ENCODE measurements around the gene PTPN20. TPM values are rescaled to one million over a fixed set of nuclear protein-coding genes. Genes with fewer than 3 reads are reported as not detected.
"Not testable (repeated sequence)": the region's sequence is repeated elsewhere in the genome, so short reads cannot be mapped to it uniquely, and the experiment has no call there.

Gene PTPN20
- total and polyA plus RNA-seq, 2 of the 4 experiments (the other 2 are of a cell fraction): 0.14 TPM; not detected in 1

DNA sequence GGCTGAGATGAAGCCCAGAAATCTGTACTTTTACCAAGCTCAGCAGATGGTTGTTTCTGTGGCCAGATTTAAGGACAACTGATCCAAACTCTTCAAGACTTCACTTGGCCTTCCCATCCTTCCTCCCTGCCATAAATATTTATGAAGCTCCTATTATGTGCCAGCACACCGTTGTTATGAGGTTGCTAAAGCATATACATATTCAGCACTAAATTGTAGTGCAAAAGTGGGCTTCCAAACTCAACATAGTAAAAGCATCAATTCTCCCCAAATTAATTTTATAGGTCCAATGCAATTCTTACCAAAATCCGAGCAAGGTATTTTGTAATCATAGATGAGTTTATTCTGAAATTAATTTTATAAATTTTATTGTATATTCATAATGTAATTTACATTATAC, 10.0 kb upstream of the PTPN20 start:
- H3K18ac ChIP-seq (ENCODE audit: low read depth, low read length); H4K8ac ChIP-seq (ENCODE audit: low read depth in 2 of 2, low read length in 2 of 2); H2AK5ac ChIP-seq (ENCODE audit: low read depth, low read length); H4K5ac ChIP-seq (ENCODE audit: low read depth, low read length); H3K14ac ChIP-seq (replicated peaks; ENCODE audit: low read depth, low read length); H3K23ac ChIP-seq (ENCODE audit: low read depth, low read length); POLR2A ChIA-PET (ENCODE audit: unreplicated experiment); H2BK15ac ChIP-seq (ENCODE audit: low read depth, low read length); H2AFZ ChIP-seq (replicated peaks; ENCODE audit: low read length, poor library complexity); intact Hi-C loops (cut with micrococcal nuclease); H2BK5ac ChIP-seq (ENCODE audit: low read depth, low read length, poor library complexity, severe bottlenecking); H3K36me3 ChIP-seq (ENCODE audit: control insufficient read depth, insufficient read depth, low read length); H3K27ac ChIP-seq (ENCODE audit: insufficient read depth, low read length); in situ Hi-C loops (cut with MboI; ENCODE audit: low sequenced_read_pairs); H3K56ac ChIP-seq (ENCODE audit: extremely low read depth, insufficient read depth, low read length); H3K4ac ChIP-seq (ENCODE audit: low read depth, low read length); H2AK9ac ChIP-seq (replicated peaks; ENCODE audit: low read depth, low read length, poor library complexity); CTCF ChIA-PET; H2BK20ac ChIP-seq (ENCODE audit: low read depth, low read length); H4K20me1 ChIP-seq (ENCODE audit: insufficient read depth, low read length); DNase-seq; H4K91ac ChIP-seq (ENCODE audit: insufficient read depth, low read depth, low read length); BruUV-seq (replicated peaks); H2BK120ac ChIP-seq (ENCODE audit: low read depth, low read length); H3K9me1 ChIP-seq (ENCODE audit: insufficient read depth, low read length); H3K79me1 ChIP-seq (ENCODE audit: low read depth in 1 of 2, low read length in 2 of 2); H3K4me2 ChIP-seq (ENCODE audit: low read depth, low read length); dilution Hi-C loops (cut with HindIII; ENCODE audit: low sequenced_read_pairs, unreplicated experiment); H3K4me3 ChIP-seq (ENCODE audit: insufficient read depth, low read depth, low read length); H3K4me1 ChIP-seq (ENCODE audit: control insufficient read depth, insufficient read depth, low read length); H3K9ac ChIP-seq (ENCODE audit: low read depth, low read length); H3K27me3 ChIP-seq (ENCODE audit: control insufficient read depth, insufficient read depth, low read length); H3K9me3 ChIP-seq (ENCODE audit: control insufficient read depth, insufficient read depth, low read length); ATAC-seq (ENCODE audit: low read depth): not testable (repeated sequence)
- no CpG with 5 or more reads among the region's 2 CpGs for WGBS, 2 experiments (ENCODE audit: extremely low coverage in 2 of 2, insufficient read length in 1 of 2)

DNA sequence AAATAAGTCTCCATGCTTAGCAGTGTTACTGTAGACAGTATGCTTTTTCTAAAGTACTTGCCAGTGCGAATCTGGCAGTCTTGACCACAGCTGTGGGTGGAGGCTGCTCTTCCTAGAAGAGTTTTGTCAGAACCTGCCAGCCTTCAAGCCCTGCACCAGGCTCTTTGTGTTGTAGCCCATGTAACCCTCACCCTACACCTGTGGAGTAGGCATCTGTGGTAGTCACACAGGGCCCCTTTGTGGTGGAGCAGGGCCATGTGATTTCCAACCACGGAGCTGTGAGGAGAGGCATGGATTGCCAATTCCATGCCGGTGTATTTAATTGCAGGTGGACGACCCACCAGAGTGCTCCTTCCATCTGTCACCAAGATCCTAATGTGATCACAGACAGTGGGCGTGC, 7.4 kb upstream of the PTPN20 start:
- H3K9me1 ChIP-seq (ENCODE audit: insufficient read depth, low read length); H2BK15ac ChIP-seq (ENCODE audit: low read depth, low read length); H3K23ac ChIP-seq (ENCODE audit: low read depth, low read length); H3K27me3 ChIP-seq (ENCODE audit: control insufficient read depth, insufficient read depth, low read length); H2BK20ac ChIP-seq (ENCODE audit: low read depth, low read length); intact Hi-C loops (cut with micrococcal nuclease); DNase-seq; POLR2A ChIA-PET (ENCODE audit: unreplicated experiment); ATAC-seq (ENCODE audit: low read depth); CTCF ChIA-PET; H2AK9ac ChIP-seq (replicated peaks; ENCODE audit: low read depth, low read length, poor library complexity); H2AK5ac ChIP-seq (ENCODE audit: low read depth, low read length); H3K18ac ChIP-seq (ENCODE audit: low read depth, low read length); H4K91ac ChIP-seq (ENCODE audit: insufficient read depth, low read depth, low read length); in situ Hi-C loops (cut with MboI; ENCODE audit: low sequenced_read_pairs); H2BK120ac ChIP-seq (ENCODE audit: low read depth, low read length); BruUV-seq (replicated peaks); H3K9me3 ChIP-seq (ENCODE audit: control insufficient read depth, insufficient read depth, low read length); H3K36me3 ChIP-seq (ENCODE audit: control insufficient read depth, insufficient read depth, low read length); H2AFZ ChIP-seq (replicated peaks; ENCODE audit: low read length, poor library complexity); H3K9ac ChIP-seq (ENCODE audit: low read depth, low read length); dilution Hi-C loops (cut with HindIII; ENCODE audit: low sequenced_read_pairs, unreplicated experiment); H2BK5ac ChIP-seq (ENCODE audit: low read depth, low read length, poor library complexity, severe bottlenecking); H4K8ac ChIP-seq (ENCODE audit: low read depth in 2 of 2, low read length in 2 of 2); H4K20me1 ChIP-seq (ENCODE audit: insufficient read depth, low read length); H3K14ac ChIP-seq (replicated peaks; ENCODE audit: low read depth, low read length); H3K27ac ChIP-seq (ENCODE audit: insufficient read depth, low read length); H3K4me3 ChIP-seq (ENCODE audit: insufficient read depth, low read depth, low read length); H4K5ac ChIP-seq (ENCODE audit: low read depth, low read length); H3K4me2 ChIP-seq (ENCODE audit: low read depth, low read length); H3K4ac ChIP-seq (ENCODE audit: low read depth, low read length); H3K56ac ChIP-seq (ENCODE audit: extremely low read depth, insufficient read depth, low read length); H3K4me1 ChIP-seq (ENCODE audit: control insufficient read depth, insufficient read depth, low read length); H3K79me1 ChIP-seq (ENCODE audit: low read depth in 1 of 2, low read length in 2 of 2): not testable (repeated sequence)
- WGBS, 2 experiments (ENCODE audit: extremely low coverage in 2 of 2, insufficient read length in 1 of 2): no CpG with 5 or more reads among the region's 5 CpGs

All from IMR-90 (cell line).